Thyroid gland (tissue), 4 donors: ENCODE measurements around the gene GPBP1.
"Not testable (repeated sequence)": the region's sequence is repeated elsewhere in the genome, so short reads cannot be mapped to it uniquely, and the experiment has no call there.

Experiments used
- CTCF ChIP-seq, 6 experiments: fragments of 200-600 bp in 3 of 6; fragments of 450-650 bp in 3 of 6; sonication (generic) in 3 of 6; IDR thresholded peaks; one replicate each; pipeline ENCODE4 v1.5.1; 2016 to 2019; ENCODE audit warnings: antibody characterized with exemption in 6 of 6, mild to moderate bottlenecking in 2 of 6, inconsistent platforms in 1 of 6, moderate library complexity in 1 of 6
- POLR2A ChIP-seq, 2 donors: fragments of 450-650 bp; IDR thresholded peaks; one replicate each; pipeline ENCODE4 v1.6.1; 2017; ENCODE audit warnings: antibody characterized with exemption in 2 of 2, mild to moderate bottlenecking in 2 of 2, moderate library complexity in 1 of 2

- TF ChIP-seq CTCF, POLR2A (IDR thresholded peaks at IDR 0.05): not testable (repeated sequence)
Measured at GRCh38 chr5:57309022-57309421, 135.2 kb downstream of the GPBP1 start.
